Stimulated activated CD4-positive, alpha-beta T cell treated with anti-CD3 and anti-CD28 coated beads, Interleukin-15, amount 100 ng/mL, for 1 hour (primary cell): ENCODE data around the gene CNTF.

Experiments used
- DNase-seq, 2 donors: peaks; one replicate each; pipeline ENCODE4 v3.0.0-alpha.2; 2020; ENCODE audit warnings: low read depth in 1 of 2, low spot score in 1 of 2

CNTF gene

GRCh38 chr11:58606930-58607714, 15.3 kb upstream of the CNTF start:
- DNase-seq = no peak

- DNase-seq = no peak
Measured at GRCh38 chr11:58608331-58608730, 14.1 kb upstream of the CNTF start.

GRCh38 chr11:58609723-58610122, 12.7 kb upstream of the CNTF start:
- DNase-seq = no peak

GRCh38 chr11:58613228-58613627, 9.2 kb upstream of the CNTF start:
- no peak for DNase-seq

GRCh38 chr11:58615559-58615958, 6.9 kb upstream of the CNTF start:
- no peak for DNase-seq

- DNase-seq = no peak
Measured at GRCh38 chr11:58616594-58616993, 5.9 kb upstream of the CNTF start.

- no peak for DNase-seq
Measured at GRCh38 chr11:58617976-58618557, 4.4 kb upstream of the CNTF start.

- no peak for DNase-seq
Measured at GRCh38 chr11:58621586-58622262, 741 bp upstream of the CNTF start.

- DNase-seq = no peak
Measured at GRCh38 chr11:58625086-58625485, 2.6 kb downstream of the CNTF start.

- DNase-seq = no peak
Measured at GRCh38 chr11:58625826-58626460, 3.5 kb downstream of the CNTF start.

- no peak for DNase-seq
Measured at GRCh38 chr11:58626934-58627483, 4.5 kb downstream of the CNTF start.

- no peak for DNase-seq
Measured at GRCh38 chr11:58628446-58628845, 6.0 kb downstream of the CNTF start.

- DNase-seq = no peak
Measured at GRCh38 chr11:58629857-58630256, 7.4 kb downstream of the CNTF start.

- no peak for DNase-seq
Measured at GRCh38 chr11:58631378-58631777, 8.9 kb downstream of the CNTF start.

GRCh38 chr11:58632510-58632909, 10.0 kb downstream of the CNTF start:
- no peak for DNase-seq

GRCh38 chr11:58636587-58636986, 14.1 kb downstream of the CNTF start:
- no peak for DNase-seq

- no peak for DNase-seq
Measured at GRCh38 chr11:58637371-58637770, 14.9 kb downstream of the CNTF start.

GRCh38 chr11:58639103-58639502, 16.6 kb downstream of the CNTF start:
- no peak for DNase-seq

GRCh38 chr11:58639669-58640068, 17.2 kb downstream of the CNTF start:
- DNase-seq = no peak

GRCh38 chr11:58640386-58641023, 18.0 kb downstream of the CNTF start:
- no peak for DNase-seq

GRCh38 chr11:58641341-58641740, 18.9 kb downstream of the CNTF start:
- no peak for DNase-seq
